Cardiac muscle cell (in vitro differentiated cells and primary cell): ENCODE data around the gene ADGRG3. TPM values are rescaled to one million over a fixed set of nuclear protein-coding genes. Genes with fewer than 3 reads are reported as not detected.

Source experiments
- DNase-seq, 2 donors: peaks; one replicate each; pipeline versions ENCODE4 v3.0.0 to v3.0.0-alpha.2; 2010 to 2017; ENCODE audit warnings: low read depth in 1 of 2, low spot score in 1 of 2
- H3K27ac ChIP-seq: fragments of 200-600 bp; sonication (generic); 2 replicates; pipeline ENCODE4 v1.5.1; 2016
- H3K27me3 ChIP-seq: fragments of 200-600 bp; sonication (generic); 2 replicates; pipeline ENCODE4 v1.6.0; 2016; ENCODE audit warnings: control low read depth
- H3K36me3 ChIP-seq: fragments of 200-600 bp; sonication (generic); 2 replicates; pipeline ENCODE4 v1.5.1; 2016; ENCODE audit warnings: control low read depth
- H3K4me1 ChIP-seq: fragments of 200-600 bp; sonication (generic); 2 replicates; pipeline ENCODE4 v1.8.1; 2017; ENCODE audit warnings: low read depth, mild to moderate bottlenecking, mixed run types
- H3K4me3 ChIP-seq: fragments of 200-600 bp; sonication (generic); 2 replicates; pipeline ENCODE4 v1.5.1; 2016; ENCODE audit warnings: mild to moderate bottlenecking
- H3K9me3 ChIP-seq: fragments of 200-600 bp; sonication (generic); 2 replicates; pipeline ENCODE4 v1.5.1; 2017; ENCODE audit warnings: low read depth, mild to moderate bottlenecking, control low read depth
- polyA plus RNA-seq: library from polyadenylated mRNA; unstranded; fragments of >200 nt; fragmentation: Nextera tagmentation; extraction: Ambion mirVana; gene quantifications from 2 replicates; pipeline ENCODE4 v1.2.1, GENCODE V29; 2016
- total RNA-seq: library from RNA; depleted of rRNA; stranded (reverse); fragments of >200 nt; gene quantifications from 2 replicates; pipeline ENCODE4 v1.2.3, GENCODE V29; 2016
- TF ChIP-seq, protein P1 (sequence below): IDR thresholded peaks from 2 replicates; pipeline ENCODE4 v1.5.1; 2012; ENCODE audit warnings: low read depth, mild to moderate bottlenecking, low read length

The ADGRG3 gene
- total and polyA plus RNA-seq, 2 experiments from 2014 or later: not detected

DNA sequence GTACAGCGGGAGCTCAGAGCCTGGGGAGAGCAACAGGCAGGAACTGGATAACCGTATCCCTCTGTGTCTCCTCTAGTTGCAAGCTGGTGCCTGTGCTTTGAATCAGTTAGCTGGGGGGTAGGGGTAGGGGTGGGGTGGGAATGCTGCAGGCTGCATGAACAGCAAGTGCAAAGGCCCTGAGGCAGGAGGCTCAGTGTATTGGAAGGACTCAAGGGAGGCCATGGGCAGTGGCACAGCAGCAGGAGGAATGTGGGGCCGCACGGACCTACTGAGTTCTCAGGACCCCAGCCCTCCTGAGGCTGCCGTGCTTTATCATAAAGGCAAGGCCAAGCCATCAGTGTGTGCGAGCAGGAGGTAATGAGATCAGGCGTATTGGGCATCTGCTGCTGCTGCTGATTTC, 70.7 kb downstream of the ADGRG3 start:
- DNase-seq: no peak
- no peaks in the 10 kb centered on the region for H3K27me3 ChIP-seq
- H3K4me1 ChIP-seq: peaks cover 11% of the 10 kb centered on the region
- H3K36me3 ChIP-seq: no peaks in the 10 kb centered on the region
- TF ChIP-seq, protein P1, sequence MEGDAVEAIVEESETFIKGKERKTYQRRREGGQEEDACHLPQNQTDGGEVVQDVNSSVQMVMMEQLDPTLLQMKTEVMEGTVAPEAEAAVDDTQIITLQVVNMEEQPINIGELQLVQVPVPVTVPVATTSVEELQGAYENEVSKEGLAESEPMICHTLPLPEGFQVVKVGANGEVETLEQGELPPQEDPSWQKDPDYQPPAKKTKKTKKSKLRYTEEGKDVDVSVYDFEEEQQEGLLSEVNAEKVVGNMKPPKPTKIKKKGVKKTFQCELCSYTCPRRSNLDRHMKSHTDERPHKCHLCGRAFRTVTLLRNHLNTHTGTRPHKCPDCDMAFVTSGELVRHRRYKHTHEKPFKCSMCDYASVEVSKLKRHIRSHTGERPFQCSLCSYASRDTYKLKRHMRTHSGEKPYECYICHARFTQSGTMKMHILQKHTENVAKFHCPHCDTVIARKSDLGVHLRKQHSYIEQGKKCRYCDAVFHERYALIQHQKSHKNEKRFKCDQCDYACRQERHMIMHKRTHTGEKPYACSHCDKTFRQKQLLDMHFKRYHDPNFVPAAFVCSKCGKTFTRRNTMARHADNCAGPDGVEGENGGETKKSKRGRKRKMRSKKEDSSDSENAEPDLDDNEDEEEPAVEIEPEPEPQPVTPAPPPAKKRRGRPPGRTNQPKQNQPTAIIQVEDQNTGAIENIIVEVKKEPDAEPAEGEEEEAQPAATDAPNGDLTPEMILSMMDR: no peak
- no peaks in the 10 kb centered on the region for H3K9me3 ChIP-seq
- H3K4me3 ChIP-seq: no peak overlapping the region
- H3K27ac ChIP-seq: no peak overlapping the region

Other genes starting within 250 kb of the ADGRG3 start
- gene CIAPIN1, start 220.9 kb upstream of the ADGRG3 start, total RNA-seq: 65.5 and 74.2 TPM in 2 replicates
- gene CIAPIN1, start 220.9 kb upstream of the ADGRG3 start, polyA plus RNA-seq: 139 and 156 TPM in 2 replicates
- 111 and 115 TPM in 2 replicates for gene COQ9, start 220.8 kb upstream of the ADGRG3 start, total RNA-seq
- gene COQ9, start 220.8 kb upstream of the ADGRG3 start, polyA plus RNA-seq: 147 and 152 TPM in 2 replicates
- 126 and 164 TPM in 2 replicates for gene POLR2C, start 205.6 kb upstream of the ADGRG3 start, total RNA-seq
- 80.0 and 83.5 TPM in 2 replicates for gene POLR2C, start 205.6 kb upstream of the ADGRG3 start, polyA plus RNA-seq
- gene DOK4, start 181.8 kb upstream of the ADGRG3 start, total RNA-seq: 1,502 and 2,409 TPM in 2 replicates
- 1,563 and 2,826 TPM in 2 replicates for gene DOK4, start 181.8 kb upstream of the ADGRG3 start, polyA plus RNA-seq
- 41.3 and 51.9 TPM in 2 replicates for gene CCDC102A, start 131.7 kb upstream of the ADGRG3 start, total RNA-seq
- 30.1 and 43.8 TPM in 2 replicates for gene CCDC102A, start 131.7 kb upstream of the ADGRG3 start, polyA plus RNA-seq
- not detected in 2 replicates for gene ADGRG5, start 125.7 kb upstream of the ADGRG3 start, total RNA-seq
- gene ADGRG5, start 125.7 kb upstream of the ADGRG3 start, polyA plus RNA-seq: 0.05 TPM in 1 of 2 replicates, not detected in the other
- gene ADGRG1, start 39.7 kb upstream of the ADGRG3 start, total RNA-seq: not detected in 2 replicates
- gene ADGRG1, start 39.7 kb upstream of the ADGRG3 start, polyA plus RNA-seq: 0.15 and 0.21 TPM in 2 replicates
- 0.83 and 1.2 TPM in 2 replicates for gene DRC7, start 26.5 kb downstream of the ADGRG3 start, total RNA-seq
- gene DRC7, start 26.5 kb downstream of the ADGRG3 start, polyA plus RNA-seq: 2.0 and 3.4 TPM in 2 replicates
- gene KATNB1, start 67.5 kb downstream of the ADGRG3 start, total RNA-seq: 46.4 and 52.5 TPM in 2 replicates
- 42.8 and 49.4 TPM in 2 replicates for gene KATNB1, start 67.5 kb downstream of the ADGRG3 start, polyA plus RNA-seq
- gene KIFC3, start 134.2 kb downstream of the ADGRG3 start, total RNA-seq: 28.4 and 50.1 TPM in 2 replicates
- 24.8 and 33.0 TPM in 2 replicates for gene KIFC3, start 134.2 kb downstream of the ADGRG3 start, polyA plus RNA-seq